ENCODE data around the gene SPDYE5.

The SPDYE5 gene

GRCh38 chr7:75536940-75537538, 44.9 kb downstream of the SPDYE5 start:
- no peak for DNase-seq (ENCODE audit: low read depth)

GRCh38 chr7:75537731-75538130, 45.6 kb downstream of the SPDYE5 start:
- no peak for DNase-seq (ENCODE audit: low read depth)

GRCh38 chr7:75546237-75547015, 54.3 kb downstream of the SPDYE5 start:
- DNase-seq (ENCODE audit: low read depth): no peak
